Sigmoid colon (tissue), 7 donors: Measurements from ENCODE around the gene AFAP1. TPM values are rescaled to one million over a fixed set of nuclear protein-coding genes. Genes with fewer than 3 reads are reported as not detected.

Experiments
- DNase-seq: peaks from one replicate; pipeline ENCODE4 v3.0.0-alpha.2; 2019
- H3K27ac ChIP-seq, 4 donors: fragments of 200-600 bp; sonication (generic); one replicate each; pipeline ENCODE4 v1.5.1; 2016 to 2019; ENCODE audit warnings: mild to moderate bottlenecking in 1 of 4
- H3K27me3 ChIP-seq, 3 donors: fragments of 200-600 bp; sonication (generic); one replicate each; pipeline ENCODE4 v1.5.1; 2019; ENCODE audit warnings: mild to moderate bottlenecking in 1 of 3
- H3K36me3 ChIP-seq, 4 donors: fragments of 200-600 bp; sonication (generic); one replicate each; pipeline ENCODE4 v1.5.1; 2016 to 2019
- H3K4me1 ChIP-seq, 4 donors: fragments of 200-600 bp; sonication (generic); one replicate each; pipeline ENCODE4 v1.5.1; 2017 to 2019
- H3K4me3 ChIP-seq, 4 donors: fragments of 200-600 bp; sonication (generic); one replicate each; pipeline ENCODE4 v1.5.1; 2017 to 2019; ENCODE audit warnings: mild to moderate bottlenecking in 2 of 4, moderate library complexity in 1 of 4
- H3K9me3 ChIP-seq, 4 donors: fragments of 200-600 bp in 3 of 4; sonication (generic) in 3 of 4; one replicate each; pipeline versions ENCODE4 v1.5.1 to v1.6.1; 2013 to 2019
- EP300 ChIP-seq, 4 donors: sonication (generic); formaldehyde crosslinking; IDR thresholded peaks; one replicate each; pipeline ENCODE4 v1.6.1; 2017; ENCODE audit warnings: antibody characterized with exemption in 4 of 4
- POLR2A ChIP-seq, 2 donors: fragments of 450-650 bp; IDR thresholded peaks; one replicate each; pipeline ENCODE4 v1.6.1; 2016; ENCODE audit warnings: antibody characterized with exemption in 2 of 2, mild to moderate bottlenecking in 2 of 2, moderate library complexity in 2 of 2
- POLR2AphosphoS5 ChIP-seq, 4 donors: sonication (generic); formaldehyde crosslinking; IDR thresholded peaks; one replicate each; pipeline ENCODE4 v1.6.1; 2017; ENCODE audit warnings: antibody characterized with exemption in 4 of 4
- WGBS, 2 donors: extraction: QIAGEN DNeasy Blood & Tissue Kit; methylation state at CpG; one replicate each; pipeline ENCODE4 v1.1.7; 2013; 5-methylcytosine and 5-hydroxymethylcytosine counted together
- intact Hi-C: fragments of 100-400 bp; cut with DNase I; formaldehyde crosslinking; loops from one replicate; pipeline ENCODE4 v1.15.1; 2023
- polyA plus RNA-seq, 3 donors: library from polyadenylated mRNA; stranded (reverse); fragments of 200-250 nt; gene quantifications; one replicate each; pipeline ENCODE4 v1.2.3, GENCODE V29; 2013
- total RNA-seq, 4 donors: library from RNA; depleted of rRNA; stranded (reverse); fragments of >200 nt; gene quantifications; one replicate each; pipeline ENCODE4 v1.1.0, GENCODE V29; 2016
- TF ChIP-seq, protein P1 (sequence below), 4 experiments: fragments of 450-650 bp in 3 of 4; fragments of 200-600 bp in 1 of 4; IDR thresholded peaks; one replicate each; pipeline ENCODE4 v1.5.1; 2016 to 2019; ENCODE audit warnings: antibody characterized with exemption in 4 of 4, mild to moderate bottlenecking in 3 of 4, moderate library complexity in 2 of 4
- donor health status: healthy with polysubstance abuse.
- donor health status: Bipolar disorder and iron deficiency.
- donor health status: healthy.

AFAP1 gene
- total and polyA plus RNA-seq, 7 donors, result 7.6 to 51.3 (median 24.0) TPM

DNA sequence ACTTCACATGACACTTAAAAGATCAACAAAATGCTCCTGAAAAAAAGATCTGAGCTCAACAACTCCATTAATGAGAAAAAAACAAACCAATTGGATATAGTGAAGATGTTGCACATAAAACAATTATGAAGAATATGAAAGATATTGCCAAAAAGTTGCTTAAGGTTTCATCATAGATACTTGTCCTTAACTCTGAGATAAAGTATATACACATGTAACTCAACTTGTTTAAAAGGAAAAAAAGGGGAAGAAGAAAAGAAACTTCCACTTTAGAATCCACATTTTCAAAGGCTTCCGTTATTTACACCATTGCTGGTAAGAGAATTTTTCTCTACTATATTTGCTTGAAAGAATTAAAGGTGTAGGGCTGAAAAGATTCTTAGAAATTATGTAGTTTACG, 2.7 kb downstream of the AFAP1 start:
- WGBS, 2 donors, result 68 to 94% methylated on average over 2 of the region's 2 CpGs
- Histone ChIP-seq H3K9me3 (no peaks in the 10 kb centered on the region), H3K4me3 (peak overlapping the region in 3 of 4 donors; percentile 87 to 100 (median 98)), H3K27ac (peak overlapping the region; percentile 97 to 100 (median 99)), H3K4me1 (peaks cover 0 to 50% (median 47%) of the 10 kb centered on the region in 4 donors), H3K27me3 (no peaks in the 10 kb centered on the region), H3K36me3 (no peaks in the 10 kb centered on the region)
- intact Hi-C loops, result no loop called here
- no peak for DNase-seq
- TF ChIP-seq POLR2AphosphoS5 (IDR thresholded peaks at IDR 0.05) (no peak), EP300 (IDR thresholded peaks at IDR 0.05) (no peak), POLR2A (IDR thresholded peaks at IDR 0.05) (no peak)
- TF ChIP-seq, protein P1, sequence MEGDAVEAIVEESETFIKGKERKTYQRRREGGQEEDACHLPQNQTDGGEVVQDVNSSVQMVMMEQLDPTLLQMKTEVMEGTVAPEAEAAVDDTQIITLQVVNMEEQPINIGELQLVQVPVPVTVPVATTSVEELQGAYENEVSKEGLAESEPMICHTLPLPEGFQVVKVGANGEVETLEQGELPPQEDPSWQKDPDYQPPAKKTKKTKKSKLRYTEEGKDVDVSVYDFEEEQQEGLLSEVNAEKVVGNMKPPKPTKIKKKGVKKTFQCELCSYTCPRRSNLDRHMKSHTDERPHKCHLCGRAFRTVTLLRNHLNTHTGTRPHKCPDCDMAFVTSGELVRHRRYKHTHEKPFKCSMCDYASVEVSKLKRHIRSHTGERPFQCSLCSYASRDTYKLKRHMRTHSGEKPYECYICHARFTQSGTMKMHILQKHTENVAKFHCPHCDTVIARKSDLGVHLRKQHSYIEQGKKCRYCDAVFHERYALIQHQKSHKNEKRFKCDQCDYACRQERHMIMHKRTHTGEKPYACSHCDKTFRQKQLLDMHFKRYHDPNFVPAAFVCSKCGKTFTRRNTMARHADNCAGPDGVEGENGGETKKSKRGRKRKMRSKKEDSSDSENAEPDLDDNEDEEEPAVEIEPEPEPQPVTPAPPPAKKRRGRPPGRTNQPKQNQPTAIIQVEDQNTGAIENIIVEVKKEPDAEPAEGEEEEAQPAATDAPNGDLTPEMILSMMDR (IDR thresholded peaks at IDR 0.05), result no peak

DNA sequence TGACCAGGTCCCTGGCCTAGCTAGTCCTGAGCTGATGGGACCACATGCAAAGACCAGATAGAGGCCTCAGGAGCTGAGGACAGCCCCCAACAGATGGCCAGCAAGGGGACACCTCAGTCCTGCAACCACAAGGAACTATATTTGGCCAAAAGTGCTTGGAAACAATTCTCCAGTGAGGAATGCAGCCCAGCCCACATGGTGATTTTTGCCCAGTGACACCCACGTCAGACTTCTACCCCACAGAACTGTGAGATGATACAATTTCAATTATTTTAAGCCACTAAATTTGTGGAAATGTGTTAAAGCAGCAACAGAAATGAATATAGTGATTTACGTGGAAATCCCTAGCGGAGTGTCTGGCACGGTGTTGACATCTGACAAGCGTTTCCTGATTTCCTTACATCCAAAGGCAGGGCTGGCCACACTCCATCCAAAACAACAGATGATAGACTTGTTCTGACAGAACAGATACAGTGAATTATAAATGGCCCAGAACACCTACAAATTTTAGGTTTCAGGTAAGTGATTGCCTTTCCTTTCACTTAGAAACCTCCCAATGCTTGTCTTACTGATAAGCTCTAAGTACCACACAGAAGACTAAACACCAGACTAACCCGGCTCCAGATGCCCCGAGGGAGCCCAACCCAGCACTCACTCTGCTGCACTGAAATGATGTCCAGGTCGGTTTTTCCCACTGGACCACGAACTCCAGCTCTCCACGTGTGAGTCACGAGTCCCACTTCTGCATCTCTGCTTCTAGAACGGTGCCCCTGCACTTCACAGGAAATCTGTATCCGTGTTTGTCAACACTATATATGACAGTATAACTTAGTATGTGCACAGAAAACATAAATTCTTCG, 5.8 kb downstream of the AFAP1 start:
- peaks cover 0 to 62% (median 59%) of the 10 kb centered on the region in 4 donors for H3K4me1 ChIP-seq
- intact Hi-C loops, result loop anchor here (5.0 kb wide), 1 partner anchor 172 kb away; no protein-coding TSS in a partner anchor
- 72 to 81% methylated on average over 14 of the region's 14 CpGs for WGBS, 2 donors
- H3K36me3 ChIP-seq, result no peaks in the 10 kb centered on the region
- peak overlapping the region in 3 of 4 donors; percentile 21 to 99 (median 97) for H3K27ac ChIP-seq
- TF ChIP-seq EP300 (IDR thresholded peaks at IDR 0.05) (no peak), POLR2A (IDR thresholded peaks at IDR 0.05) (no peak), POLR2AphosphoS5 (IDR thresholded peaks at IDR 0.05) (no peak)
- TF ChIP-seq, protein P1 (IDR thresholded peaks at IDR 0.05), result no peak
- no peaks in the 10 kb centered on the region for H3K27me3 ChIP-seq
- H3K4me3 ChIP-seq, result no peak overlapping the region
- no peaks in the 10 kb centered on the region for H3K9me3 ChIP-seq
- peak; percentile 49 for DNase-seq

DNA sequence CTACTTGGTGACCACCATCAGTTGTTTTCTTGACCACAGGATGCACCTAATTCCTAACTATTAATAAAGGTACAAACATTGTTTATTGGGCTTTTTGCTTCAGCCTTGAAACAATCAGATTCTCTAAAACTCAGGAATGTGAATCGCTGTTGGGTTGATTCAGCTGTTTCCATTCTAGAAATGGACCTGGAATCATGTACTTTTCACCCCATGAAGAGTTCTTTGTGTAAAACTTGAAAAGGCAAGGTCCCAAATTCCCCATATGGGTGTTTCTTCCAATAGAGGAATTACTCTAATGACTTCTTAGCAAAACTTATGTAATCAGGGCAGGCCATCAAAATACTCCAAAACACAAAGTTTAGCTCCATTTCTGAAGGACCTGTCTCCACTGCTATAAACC, 7.4 kb downstream of the AFAP1 start:
- TF ChIP-seq, protein P1 (IDR thresholded peaks at IDR 0.05), result no peak
- no peak for TF ChIP-seq POLR2AphosphoS5 (IDR thresholded peaks at IDR 0.05)
- no peak for TF ChIP-seq EP300 (IDR thresholded peaks at IDR 0.05)
- no peak for TF ChIP-seq POLR2A (IDR thresholded peaks at IDR 0.05)
- Histone ChIP-seq H3K36me3 (no peaks in the 10 kb centered on the region), H3K27ac (peak overlapping the region in 1 of 4 donors; percentile 22), H3K9me3 (no peaks in the 10 kb centered on the region), H3K4me1 (peaks cover 0 to 63% (median 55%) of the 10 kb centered on the region in 4 donors), H3K27me3 (no peaks in the 10 kb centered on the region), H3K4me3 (no peak overlapping the region)
- WGBS, 2 donors, result 91 to 95% methylated on average over 1 of the region's 1 CpG
- intact Hi-C loops, result loop anchor here (5.0 kb wide), 1 partner anchor 170 kb away; no protein-coding TSS in a partner anchor
- DNase-seq, result no peak

DNA sequence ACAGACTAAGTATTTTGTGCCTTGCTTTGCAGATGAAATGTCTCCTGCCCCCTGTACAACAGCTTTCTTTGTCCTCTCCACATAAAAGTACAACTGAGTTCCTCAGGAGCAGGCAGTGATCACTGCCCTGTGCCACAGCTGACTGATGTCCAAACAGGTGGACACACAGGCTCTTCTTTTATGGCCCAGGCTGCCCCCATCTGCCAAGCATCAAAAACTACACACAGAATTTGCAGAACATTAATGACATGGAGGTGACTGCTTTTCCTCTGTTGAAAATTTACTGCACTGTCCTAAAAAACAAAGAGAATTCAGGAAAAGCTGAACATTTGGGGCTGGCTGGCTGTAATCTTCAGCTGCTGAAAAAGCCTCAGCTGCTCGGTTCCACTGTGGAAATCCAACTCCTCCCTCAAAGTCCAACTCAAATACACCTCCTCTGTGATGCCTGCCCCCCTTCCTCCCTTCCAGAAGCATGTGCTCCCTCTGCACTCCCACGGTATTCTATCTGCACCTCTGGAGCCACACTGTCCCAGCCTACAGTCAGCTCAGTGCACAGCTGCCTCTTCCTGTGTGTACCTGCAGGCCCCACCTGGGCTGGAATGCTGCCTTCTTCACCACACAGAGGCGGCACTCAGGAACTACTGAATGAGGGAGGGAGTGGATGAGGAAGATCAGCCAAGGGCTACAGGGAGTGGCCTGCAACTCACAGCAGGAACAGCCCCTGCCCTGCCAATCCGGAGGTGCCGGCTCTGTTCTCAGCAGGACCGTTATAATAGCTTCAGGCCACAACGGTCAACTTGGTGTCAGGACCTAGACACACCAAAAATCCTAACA, 10.3 kb downstream of the AFAP1 start:
- WGBS, 2 donors, result 3 to 21% methylated on average over 7 of the region's 7 CpGs
- intact Hi-C loops, result loop anchor here (2.0 kb wide), 1 partner anchor 125 kb away; no protein-coding TSS in a partner anchor

More for the DNA sequence above, 10.3 kb downstream of the AFAP1 start:
- Histone ChIP-seq H3K4me1 (peaks cover 0 to 57% (median 42%) of the 10 kb centered on the region in 4 donors), H3K4me3 (no peak overlapping the region), H3K9me3 (no peaks in the 10 kb centered on the region), H3K27ac (peak overlapping the region; percentile 39 to 58 (median 50)), H3K36me3 (no peaks in the 10 kb centered on the region), H3K27me3 (no peaks in the 10 kb centered on the region)
- peak in 1 of 4 donors; percentile 36 for TF ChIP-seq POLR2AphosphoS5 (IDR thresholded peaks at IDR 0.05)
- TF ChIP-seq EP300 (IDR thresholded peaks at IDR 0.05), result no peak
- TF ChIP-seq, protein P1 (IDR thresholded peaks at IDR 0.05), result peak in 1 of 4 experiments; percentile 37
- peak; percentile 69 for DNase-seq
